Activated naive CD8-positive, alpha-beta T cell treated with anti-CD3 and anti-CD28 coated beads for 36 hours (primary cell): ENCODE data around the gene WASL. TPM values are rescaled to one million over a fixed set of nuclear protein-coding genes. Genes with fewer than 3 reads are reported as not detected.
A peak's percentile ranks its signal among the peaks of the same experiment; 100 is the strongest.

Experiments
- DNase-seq: peaks from one replicate; pipeline ENCODE4 v3.0.0; 2021
- H3K27ac Mint-ChIP-seq: one replicate; pipeline ENCODE4 v1.8.0; 2022; ENCODE audit warnings: mild to moderate bottlenecking, moderate library complexity, mixed read lengths
- H3K27me3 Mint-ChIP-seq: one replicate; pipeline ENCODE4 v1.8.0; 2022; ENCODE audit warnings: mild to moderate bottlenecking, mixed read lengths
- H3K36me3 Mint-ChIP-seq: one replicate; pipeline ENCODE4 v1.8.0; 2021; ENCODE audit warnings: mild to moderate bottlenecking, mixed read lengths
- H3K4me1 Mint-ChIP-seq: one replicate; pipeline ENCODE4 v1.8.0; 2021; ENCODE audit warnings: mixed read lengths
- H3K4me3 Mint-ChIP-seq: one replicate; pipeline ENCODE4 v1.8.0; 2022; ENCODE audit warnings: mild to moderate bottlenecking, moderate library complexity, mixed read lengths
- H3K9me3 Mint-ChIP-seq: one replicate; pipeline ENCODE4 v1.8.0; 2022; ENCODE audit warnings: mixed read lengths
- total RNA-seq, 2 experiments: library from RNA; stranded (reverse); gene quantifications; one replicate each; pipeline ENCODE4 v1.2.3, GENCODE V29; 2021

Gene WASL
- total RNA-seq, 2 experiments from 2014 or later: 5.1 to 5.5 TPM

GRCh38 chr7:123710683-123711082 is 38.1 kb downstream of the WASL start:
- Mint-ChIP-seq H3K36me3 (peaks cover 22% of the 10 kb centered on the region), H3K4me3 (no peak overlapping the region), H3K27ac (no peak overlapping the region), H3K4me1 (peaks cover 56% of the 10 kb centered on the region), H3K9me3 (no peaks in the 10 kb centered on the region), H3K27me3 (no peaks in the 10 kb centered on the region)
- DNase-seq: no peak

GRCh38 chr7:123709525-123709924 is 39.3 kb downstream of the WASL start:
- H3K36me3 Mint-ChIP-seq: peaks cover 12% of the 10 kb centered on the region
- no peak overlapping the region for H3K4me3 Mint-ChIP-seq
- H3K4me1 Mint-ChIP-seq: peaks cover 45% of the 10 kb centered on the region
- no peak for DNase-seq
- H3K27me3 Mint-ChIP-seq: no peaks in the 10 kb centered on the region
- H3K27ac Mint-ChIP-seq: no peak overlapping the region
- no peaks in the 10 kb centered on the region for H3K9me3 Mint-ChIP-seq

- Mint-ChIP-seq H3K36me3 (peaks cover 5% of the 10 kb centered on the region), H3K27ac (no peak overlapping the region), H3K9me3 (no peaks in the 10 kb centered on the region), H3K4me3 (no peak overlapping the region), H3K4me1 (peaks cover 9% of the 10 kb centered on the region), H3K27me3 (no peaks in the 10 kb centered on the region)
- DNase-seq: no peak
Measured at GRCh38 chr7:123705211-123705901, 43.4 kb downstream of the WASL start.

GRCh38 chr7:123695944-123696677 is 52.7 kb downstream of the WASL start:
- no peaks in the 10 kb centered on the region for H3K4me1 Mint-ChIP-seq

GRCh38 chr7:123692471-123692877 is 56.3 kb downstream of the WASL start:
- no peaks in the 10 kb centered on the region for H3K9me3 Mint-ChIP-seq
- DNase-seq: no peak
- H3K4me3 Mint-ChIP-seq: no peak overlapping the region
- H3K4me1 Mint-ChIP-seq: peaks cover 2% of the 10 kb centered on the region
- peaks cover 9% of the 10 kb centered on the region for H3K36me3 Mint-ChIP-seq
- H3K27me3 Mint-ChIP-seq: no peaks in the 10 kb centered on the region
- H3K27ac Mint-ChIP-seq: no peak overlapping the region

More at GRCh38 chr7:123695944-123696677, 52.7 kb downstream of the WASL start:
- peaks cover 10% of the 10 kb centered on the region for H3K36me3 Mint-ChIP-seq
- no peaks in the 10 kb centered on the region for H3K27me3 Mint-ChIP-seq
- no peak for DNase-seq
- H3K4me3 Mint-ChIP-seq: no peak overlapping the region
- H3K9me3 Mint-ChIP-seq: no peaks in the 10 kb centered on the region
- H3K27ac Mint-ChIP-seq: no peak overlapping the region

GRCh38 chr7:123690550-123690949 is 58.3 kb downstream of the WASL start:
- Mint-ChIP-seq H3K36me3 (peaks cover 8% of the 10 kb centered on the region), H3K9me3 (no peaks in the 10 kb centered on the region), H3K27ac (no peak overlapping the region), H3K27me3 (no peaks in the 10 kb centered on the region), H3K4me1 (peaks cover 2% of the 10 kb centered on the region), H3K4me3 (no peak overlapping the region)
- no peak for DNase-seq

- Mint-ChIP-seq H3K4me3 (no peak overlapping the region), H3K27me3 (no peaks in the 10 kb centered on the region), H3K4me1 (peaks cover 2% of the 10 kb centered on the region), H3K36me3 (peaks cover 8% of the 10 kb centered on the region), H3K27ac (no peak overlapping the region), H3K9me3 (no peaks in the 10 kb centered on the region)
- DNase-seq: no peak
Measured at GRCh38 chr7:123689250-123689649, 59.6 kb downstream of the WASL start.

GRCh38 chr7:123687727-123688126 is 61.1 kb downstream of the WASL start:
- no peak for DNase-seq
- Mint-ChIP-seq H3K36me3 (peaks cover 8% of the 10 kb centered on the region), H3K4me1 (peaks cover 2% of the 10 kb centered on the region), H3K4me3 (no peak overlapping the region), H3K27me3 (no peaks in the 10 kb centered on the region), H3K27ac (no peak overlapping the region), H3K9me3 (no peaks in the 10 kb centered on the region)

GRCh38 chr7:123687161-123687560 is 61.6 kb downstream of the WASL start:
- peaks cover 2% of the 10 kb centered on the region for H3K4me1 Mint-ChIP-seq
- peaks cover 5% of the 10 kb centered on the region for H3K36me3 Mint-ChIP-seq
- no peak for DNase-seq
- H3K9me3 Mint-ChIP-seq: no peaks in the 10 kb centered on the region
- peak overlapping the region; percentile 1 for H3K27ac Mint-ChIP-seq
- no peaks in the 10 kb centered on the region for H3K27me3 Mint-ChIP-seq
- no peak overlapping the region for H3K4me3 Mint-ChIP-seq

GRCh38 chr7:123682690-123683089 is 66.1 kb downstream of the WASL start:
- no peaks in the 10 kb centered on the region for H3K9me3 Mint-ChIP-seq
- DNase-seq: no peak
- H3K4me1 Mint-ChIP-seq: no peaks in the 10 kb centered on the region
- no peak overlapping the region for H3K4me3 Mint-ChIP-seq
- H3K27me3 Mint-ChIP-seq: no peaks in the 10 kb centered on the region
- no peaks in the 10 kb centered on the region for H3K36me3 Mint-ChIP-seq
- no peak overlapping the region for H3K27ac Mint-ChIP-seq

- H3K27me3 Mint-ChIP-seq: no peaks in the 10 kb centered on the region
- H3K4me1 Mint-ChIP-seq: no peaks in the 10 kb centered on the region
- DNase-seq: no peak
- no peak overlapping the region for H3K27ac Mint-ChIP-seq
- no peaks in the 10 kb centered on the region for H3K9me3 Mint-ChIP-seq
- no peak overlapping the region for H3K4me3 Mint-ChIP-seq
- no peaks in the 10 kb centered on the region for H3K36me3 Mint-ChIP-seq
Measured at GRCh38 chr7:123681561-123681960, 67.2 kb downstream of the WASL start.

- no peaks in the 10 kb centered on the region for H3K9me3 Mint-ChIP-seq
- H3K36me3 Mint-ChIP-seq: no peaks in the 10 kb centered on the region
- no peaks in the 10 kb centered on the region for H3K4me1 Mint-ChIP-seq
- H3K4me3 Mint-ChIP-seq: no peak overlapping the region
- DNase-seq: no peak
- H3K27ac Mint-ChIP-seq: no peak overlapping the region
- no peaks in the 10 kb centered on the region for H3K27me3 Mint-ChIP-seq
Measured at GRCh38 chr7:123680580-123680979, 68.2 kb downstream of the WASL start.

GRCh38 chr7:123679614-123680013 is 69.2 kb downstream of the WASL start:
- DNase-seq: no peak
- Mint-ChIP-seq H3K27ac (no peak overlapping the region), H3K4me3 (no peak overlapping the region), H3K27me3 (no peaks in the 10 kb centered on the region), H3K9me3 (no peaks in the 10 kb centered on the region), H3K36me3 (no peaks in the 10 kb centered on the region), H3K4me1 (no peaks in the 10 kb centered on the region)

- no peak for DNase-seq
- H3K27ac Mint-ChIP-seq: no peak overlapping the region
- H3K27me3 Mint-ChIP-seq: no peaks in the 10 kb centered on the region
- H3K4me1 Mint-ChIP-seq: no peaks in the 10 kb centered on the region
- no peak overlapping the region for H3K4me3 Mint-ChIP-seq
- no peaks in the 10 kb centered on the region for H3K9me3 Mint-ChIP-seq
- no peaks in the 10 kb centered on the region for H3K36me3 Mint-ChIP-seq
Measured at GRCh38 chr7:123677061-123677715, 71.6 kb downstream of the WASL start.

GRCh38 chr7:123675181-123675473 is 73.7 kb downstream of the WASL start:
- DNase-seq: no peak
- no peaks in the 10 kb centered on the region for H3K4me1 Mint-ChIP-seq
- H3K9me3 Mint-ChIP-seq: no peaks in the 10 kb centered on the region
- no peak overlapping the region for H3K27ac Mint-ChIP-seq
- no peaks in the 10 kb centered on the region for H3K27me3 Mint-ChIP-seq
- H3K4me3 Mint-ChIP-seq: no peak overlapping the region
- H3K36me3 Mint-ChIP-seq: no peaks in the 10 kb centered on the region
